ENCODE data around the gene SKI. TPM values are rescaled to one million over a fixed set of nuclear protein-coding genes. Genes with fewer than 3 reads are reported as not detected.

Gene SKI
- total RNA-seq, 2 experiments from 2014 or later, result 286 to 324 TPM

DNA sequence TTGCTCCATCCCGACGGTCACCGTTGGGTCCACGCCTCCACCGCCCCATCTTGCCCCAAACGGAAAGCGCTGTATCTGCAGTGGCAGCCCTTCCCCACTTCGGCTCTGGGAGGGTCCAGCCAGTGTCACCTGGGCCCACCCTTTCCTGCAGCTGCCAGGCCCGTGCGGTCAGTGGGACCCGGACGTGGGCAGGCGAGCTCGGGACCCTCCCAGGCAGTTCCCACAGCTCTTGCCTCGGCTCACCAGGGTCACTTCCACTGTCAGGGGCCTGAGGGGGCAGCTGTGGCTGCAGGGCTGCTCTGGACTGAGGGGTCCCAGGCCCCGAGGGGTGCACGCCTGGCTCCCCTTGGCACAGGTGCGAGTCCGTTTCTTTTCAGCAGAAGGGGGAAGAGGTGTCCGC, 80.7 kb downstream of the SKI start:
- no peaks in the 10 kb centered on the region for H3K27me3 ChIP-seq (ENCODE audit: control insufficient read depth in 1 of 2, insufficient read depth in 2 of 2, low read length in 2 of 2)
- H3K9me3 Mint-ChIP-seq, result no peaks in the 10 kb centered on the region
- no peak overlapping the region for H3K27ac ChIP-seq (ENCODE audit: low read depth in 1 of 2, low read length in 2 of 2)
- H3K36me3 ChIP-seq (ENCODE audit: insufficient read depth, low read length), result peaks cover 48% of the 10 kb centered on the region
- TF ChIP-seq, protein P1, sequence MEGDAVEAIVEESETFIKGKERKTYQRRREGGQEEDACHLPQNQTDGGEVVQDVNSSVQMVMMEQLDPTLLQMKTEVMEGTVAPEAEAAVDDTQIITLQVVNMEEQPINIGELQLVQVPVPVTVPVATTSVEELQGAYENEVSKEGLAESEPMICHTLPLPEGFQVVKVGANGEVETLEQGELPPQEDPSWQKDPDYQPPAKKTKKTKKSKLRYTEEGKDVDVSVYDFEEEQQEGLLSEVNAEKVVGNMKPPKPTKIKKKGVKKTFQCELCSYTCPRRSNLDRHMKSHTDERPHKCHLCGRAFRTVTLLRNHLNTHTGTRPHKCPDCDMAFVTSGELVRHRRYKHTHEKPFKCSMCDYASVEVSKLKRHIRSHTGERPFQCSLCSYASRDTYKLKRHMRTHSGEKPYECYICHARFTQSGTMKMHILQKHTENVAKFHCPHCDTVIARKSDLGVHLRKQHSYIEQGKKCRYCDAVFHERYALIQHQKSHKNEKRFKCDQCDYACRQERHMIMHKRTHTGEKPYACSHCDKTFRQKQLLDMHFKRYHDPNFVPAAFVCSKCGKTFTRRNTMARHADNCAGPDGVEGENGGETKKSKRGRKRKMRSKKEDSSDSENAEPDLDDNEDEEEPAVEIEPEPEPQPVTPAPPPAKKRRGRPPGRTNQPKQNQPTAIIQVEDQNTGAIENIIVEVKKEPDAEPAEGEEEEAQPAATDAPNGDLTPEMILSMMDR (IDR thresholded peaks at IDR 0.05), result no peak
- peak overlapping the region; percentile 52 for H3K4me3 Mint-ChIP-seq
- peaks cover 20% of the 10 kb centered on the region for H3K4me1 Mint-ChIP-seq (ENCODE audit: low read depth)
- POLR2A ChIA-PET, result interaction anchor here (1.0 to 1.3 kb wide), 3 partner anchors 75 to 114 kb away, joined by 3 read pairs; partner anchors contain the start of gene FAAP20
- intact Hi-C loops (cut with DNase I, micrococcal nuclease), result no loop called here
- H3K4me3 ChIP-seq (ENCODE audit: low read length), result no peak overlapping the region
- peak overlapping the region; percentile 92 for H3K27ac Mint-ChIP-seq
- no peaks in the 10 kb centered on the region for H3K27me3 Mint-ChIP-seq
- DNase-seq (no peak), ATAC-seq (ENCODE audit: poor library complexity) (no peak)
- CTCF ChIA-PET, result interaction anchor here (0.5 kb wide), 1 partner anchor 98 kb away, joined by 3 read pairs; no protein-coding TSS in a partner anchor
- H3K36me3 Mint-ChIP-seq (ENCODE audit: low read depth), result peaks cover 53% of the 10 kb centered on the region
- H3K4me1 ChIP-seq (ENCODE audit: insufficient read depth, low read length), result peaks cover 32% of the 10 kb centered on the region
- peaks cover 0 to 9% of the 10 kb centered on the region in 2 experiments for H3K9me3 ChIP-seq (ENCODE audit: control insufficient read depth in 1 of 2, insufficient read depth in 1 of 2, low read length in 2 of 2)

DNA sequence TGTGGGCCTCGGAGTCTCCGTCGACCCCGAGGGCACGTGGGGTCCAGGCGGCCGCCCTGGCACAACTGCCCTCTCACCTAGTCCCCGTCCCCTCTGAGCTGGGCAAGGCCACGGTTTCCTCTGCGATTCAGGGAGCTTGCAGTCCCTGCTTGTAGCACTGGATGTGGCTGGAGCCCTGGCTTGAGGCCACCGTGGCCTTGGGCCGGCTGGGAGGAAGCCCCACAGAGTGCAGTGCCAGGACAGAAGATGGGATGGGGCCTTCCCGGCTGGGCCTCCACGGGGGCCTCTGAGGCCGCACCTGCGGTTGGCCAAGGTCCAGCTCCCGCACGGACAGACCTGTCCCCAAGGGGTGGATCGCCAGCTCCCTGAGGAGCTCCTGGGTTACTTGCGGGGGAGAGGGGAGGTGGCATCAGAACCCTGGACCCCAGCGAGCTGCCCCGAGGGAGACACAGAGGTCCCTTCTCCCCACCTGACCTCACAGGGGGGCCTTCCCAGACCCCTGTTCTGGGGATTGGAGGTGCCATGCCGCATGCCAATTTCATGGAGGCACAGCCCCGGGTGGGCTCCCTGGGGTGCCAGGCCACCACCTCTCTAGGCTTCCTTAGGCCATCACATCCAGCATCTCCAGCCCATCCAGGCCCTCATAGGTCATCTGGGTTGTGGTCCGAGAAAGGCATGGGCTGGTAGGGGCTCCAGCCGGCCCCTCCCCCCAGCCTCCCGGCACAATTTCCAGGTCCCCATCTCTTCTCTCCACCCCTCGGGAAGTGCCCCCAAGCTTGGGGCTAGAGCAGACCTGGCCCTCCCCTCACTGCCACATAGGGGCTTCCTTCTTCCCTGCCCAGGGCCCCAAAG, 82.4 kb downstream of the SKI start:
- Histone ChIP-seq H3K9me3 (ENCODE audit: control insufficient read depth in 1 of 2, insufficient read depth in 1 of 2, low read length in 2 of 2) (peaks cover 0 to 4% of the 10 kb centered on the region in 2 experiments), H3K36me3 (ENCODE audit: insufficient read depth, low read length) (peaks cover 31% of the 10 kb centered on the region), H3K4me1 (ENCODE audit: insufficient read depth, low read length) (peaks cover 43% of the 10 kb centered on the region), H3K27me3 (ENCODE audit: control insufficient read depth in 1 of 2, insufficient read depth in 2 of 2, low read length in 2 of 2) (no peaks in the 10 kb centered on the region), H3K4me3 (ENCODE audit: low read length) (no peak overlapping the region), H3K27ac (ENCODE audit: low read depth in 1 of 2, low read length in 2 of 2) (peak overlapping the region; percentile 43 to 58)
- DNase-seq (peak in 1 of 14 experiments; percentile 52), ATAC-seq (ENCODE audit: poor library complexity) (no peak)
- Mint-ChIP-seq H3K36me3 (ENCODE audit: low read depth) (peaks cover 41% of the 10 kb centered on the region), H3K27me3 (no peaks in the 10 kb centered on the region), H3K27ac (peak overlapping the region; percentile 92), H3K4me3 (peak overlapping the region; percentile 51), H3K9me3 (no peaks in the 10 kb centered on the region), H3K4me1 (ENCODE audit: low read depth) (peaks cover 22% of the 10 kb centered on the region)
- ChIA-PET CTCF (interaction anchor here (1.0 to 1.6 kb wide), 4 partner anchors 10 to 116 kb away, joined by 3 to 6 read pairs (median 4); partner anchors contain the start of gene FAAP20), POLR2A (interaction anchor here (0.7 to 3.3 kb wide), 7 partner anchors 9 to 275 kb away, joined by 3 to 34 read pairs (median 4); no protein-coding TSS in a partner anchor)
- TF ChIP-seq, protein P1 (IDR thresholded peaks at IDR 0.05), result no peak
- intact Hi-C loops (cut with DNase I, micrococcal nuclease), result loop anchor here (5.0 to 10.0 kb wide), 2 partner anchors 74 to 78 kb away; no protein-coding TSS in a partner anchor

GRCh38 chr1:2311184-2312032, 83.3 kb downstream of the SKI start:
- CTCF ChIA-PET, result interaction anchor here (0.6 to 1.6 kb wide), 8 partner anchors 10 to 117 kb away, joined by 3 to 6 read pairs (median 3); partner anchors contain the start of gene FAAP20
- Histone ChIP-seq H3K9me3 (ENCODE audit: control insufficient read depth in 1 of 2, insufficient read depth in 1 of 2, low read length in 2 of 2) (no peaks in the 10 kb centered on the region), H3K27ac (ENCODE audit: low read depth in 1 of 2, low read length in 2 of 2) (peak overlapping the region; percentile 43 to 58), H3K36me3 (ENCODE audit: insufficient read depth, low read length) (peaks cover 27% of the 10 kb centered on the region), H3K4me3 (ENCODE audit: low read length) (no peak overlapping the region), H3K27me3 (ENCODE audit: control insufficient read depth in 1 of 2, insufficient read depth in 2 of 2, low read length in 2 of 2) (no peaks in the 10 kb centered on the region), H3K4me1 (ENCODE audit: insufficient read depth, low read length) (peaks cover 51% of the 10 kb centered on the region)
- H3K27me3 Mint-ChIP-seq, result no peaks in the 10 kb centered on the region
- peak overlapping the region; percentile 92 for H3K27ac Mint-ChIP-seq
- peaks cover 36% of the 10 kb centered on the region for H3K36me3 Mint-ChIP-seq (ENCODE audit: low read depth)
- POLR2A ChIA-PET, result interaction anchor here (0.7 to 3.3 kb wide), 10 partner anchors 10 to 274 kb away, joined by 3 to 34 read pairs (median 6); partner anchors contain the start of gene FAAP20
- peak; percentile 56 for ATAC-seq (ENCODE audit: poor library complexity)
- peak; percentile 35 to 83 (median 57) for DNase-seq
- H3K4me3 Mint-ChIP-seq, result peak overlapping the region; percentile 45
- no peaks in the 10 kb centered on the region for H3K9me3 Mint-ChIP-seq
- TF ChIP-seq, protein P1 (IDR thresholded peaks at IDR 0.05), result peak; percentile 33
- H3K4me1 Mint-ChIP-seq (ENCODE audit: low read depth), result peaks cover 24% of the 10 kb centered on the region
- intact Hi-C loops (cut with DNase I, micrococcal nuclease), result loop anchor here (5.0 to 10.0 kb wide), 2 partner anchors 73 to 79 kb away; no protein-coding TSS in a partner anchor

Data from CD4-positive, alpha-beta T cell (primary cell).